GM18505 (cell line): ENCODE data around the gene GCC1.

Source experiments
- ATAC-seq: cut with Tn5 transposase; IDR thresholded peaks from one replicate; pipeline ENCODE4 v1.9.1; 2021; ENCODE audit not compliant: unreplicated experiment
- POLR2A ChIP-seq: IDR thresholded peaks from 4 replicates; pipeline ENCODE4 v1.6.1; 2011; ENCODE audit warnings: borderline replicate concordance; ENCODE audit not compliant: insufficient read depth, insufficient read length; ENCODE audit errors: extremely low read depth

Gene GCC1

GRCh38 chr7:127585044-127585953, at the start of gene GCC1:
Gene GCC1 (minus strand): TSS chr7:127585596. CDS start chr7:127585182, 414 bp downstream.
- peak; percentile 93 for TF ChIP-seq POLR2A
- ATAC-seq = peak; percentile 77

- no peak for TF ChIP-seq POLR2A
- ATAC-seq = no peak
These were observed 47.0 kb upstream of the GCC1 start for GRCh38 chr7:127632276-127632910.

DNA sequence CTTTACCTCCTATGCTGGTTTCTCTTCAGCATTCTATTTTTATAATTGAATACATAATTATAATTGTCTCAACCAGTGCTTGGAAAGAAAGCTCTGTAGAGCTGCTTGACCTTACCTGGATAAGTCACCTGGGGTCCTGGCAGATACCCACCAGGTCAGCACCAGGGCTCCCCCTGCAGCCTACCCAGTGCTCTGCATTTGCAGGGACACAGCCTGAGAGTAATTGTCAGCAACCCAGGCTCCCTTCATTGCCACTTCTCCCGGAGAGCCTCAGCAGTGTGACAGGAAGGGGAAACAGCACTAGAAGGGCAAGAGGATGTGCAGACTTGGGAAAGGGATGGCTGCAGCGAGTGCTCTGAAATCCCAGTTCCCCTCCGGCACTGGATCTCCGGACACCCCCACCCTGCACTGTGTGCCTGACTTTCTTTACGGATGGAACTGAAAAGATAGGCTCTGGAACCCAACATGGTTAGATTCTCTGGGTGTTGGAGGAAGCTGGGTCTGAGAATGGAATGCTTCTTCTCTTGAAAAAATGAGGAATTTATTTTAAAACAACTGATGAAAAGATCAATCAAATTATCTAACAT, 44.0 kb upstream of the GCC1 start:
- peak; percentile 83 for ATAC-seq
- TF ChIP-seq POLR2A = no peak

- no peak for ATAC-seq
- TF ChIP-seq POLR2A = no peak
These were observed 43.0 kb upstream of the GCC1 start for GRCh38 chr7:127628445-127628844.

DNA sequence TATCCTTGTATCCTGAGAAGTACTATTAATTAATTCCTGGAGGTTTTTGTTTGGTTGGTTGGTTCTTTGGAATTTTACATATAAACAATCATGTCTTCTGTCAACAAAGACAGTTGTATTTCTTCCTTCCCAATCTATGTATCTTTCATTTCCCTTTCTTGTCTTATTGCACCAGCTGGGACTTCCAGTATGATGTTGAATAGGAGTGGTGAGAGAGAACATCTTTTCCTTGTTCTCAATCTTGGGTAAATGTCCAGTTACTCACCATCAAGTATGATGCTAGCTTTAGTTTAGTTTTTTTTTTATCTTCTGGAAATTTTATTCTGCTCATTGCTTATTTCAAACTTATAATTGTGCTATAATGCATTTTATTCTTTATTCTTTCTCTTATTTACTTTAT, 39.9 kb upstream of the GCC1 start:
- no peak for ATAC-seq
- TF ChIP-seq POLR2A = no peak

- ATAC-seq = no peak
- no peak for TF ChIP-seq POLR2A
These were observed 35.2 kb upstream of the GCC1 start for GRCh38 chr7:127620406-127621233.

GRCh38 chr7:127619681-127620405, 34.4 kb upstream of the GCC1 start:
- no peak for ATAC-seq
- TF ChIP-seq POLR2A = no peak

- no peak for ATAC-seq
- no peak for TF ChIP-seq POLR2A
These were observed 33.4 kb upstream of the GCC1 start for GRCh38 chr7:127618775-127619174.

DNA sequence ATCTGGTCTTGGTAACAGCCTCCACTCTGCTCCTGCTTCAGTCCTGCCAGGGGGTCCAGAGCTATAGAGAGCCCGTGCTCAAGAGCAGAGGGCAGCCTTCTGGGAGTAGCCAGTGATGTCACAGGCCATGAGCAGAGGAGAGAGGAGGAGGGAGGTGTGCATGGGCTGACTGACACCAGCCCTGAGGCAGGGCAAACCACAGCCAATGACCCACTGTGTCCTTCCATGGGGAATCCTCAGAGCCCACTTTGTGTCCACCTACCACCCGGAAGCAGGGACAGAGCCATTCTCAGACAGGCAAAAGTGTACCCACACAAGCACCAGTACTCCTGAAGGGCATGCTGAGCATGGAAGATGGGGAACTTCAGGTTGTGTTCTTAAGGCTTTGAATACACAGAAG, 32.6 kb upstream of the GCC1 start, which contains the start of gene PAX4:
TSS of gene PAX4 (minus strand) at position 101 of the 400 bp plus-strand sequence. CDS start 2,214 bp downstream, outside the sequence.
- TF ChIP-seq POLR2A = no peak
- no peak for ATAC-seq

GRCh38 chr7:127616724-127617123, 31.3 kb upstream of the GCC1 start:
- no peak for ATAC-seq
- TF ChIP-seq POLR2A = no peak

DNA sequence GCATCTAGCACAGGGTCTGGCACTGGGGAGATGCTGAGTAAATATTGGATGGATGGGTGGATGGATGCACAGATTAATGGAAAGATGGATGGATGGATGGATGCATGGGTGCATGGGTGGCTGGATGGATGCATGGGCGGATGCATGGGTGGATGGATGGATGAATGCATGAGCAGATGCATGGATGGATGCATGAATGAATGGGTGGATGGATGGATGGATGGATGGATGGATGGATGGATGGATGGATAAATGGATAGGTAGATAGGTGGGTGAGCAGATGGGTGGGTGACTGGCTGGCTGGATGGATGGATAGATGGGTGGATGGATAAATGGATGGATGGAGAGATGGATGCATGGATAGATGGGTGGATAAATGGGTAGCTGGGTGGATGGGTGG, 26.9 kb upstream of the GCC1 start:
- no peak for ATAC-seq
- no peak for TF ChIP-seq POLR2A

- ATAC-seq = no peak
- TF ChIP-seq POLR2A = no peak
These were observed 23.9 kb upstream of the GCC1 start for GRCh38 chr7:127609297-127609696.
